GM19351 (cell line): ENCODE results near the gene ID3.

Experiments
- ATAC-seq: cut with Tn5 transposase; IDR thresholded peaks from one replicate; pipeline ENCODE4 v1.9.1; 2021; ENCODE audit warnings: mild to moderate bottlenecking, moderate library complexity; ENCODE audit not compliant: unreplicated experiment

ID3 gene

DNA sequence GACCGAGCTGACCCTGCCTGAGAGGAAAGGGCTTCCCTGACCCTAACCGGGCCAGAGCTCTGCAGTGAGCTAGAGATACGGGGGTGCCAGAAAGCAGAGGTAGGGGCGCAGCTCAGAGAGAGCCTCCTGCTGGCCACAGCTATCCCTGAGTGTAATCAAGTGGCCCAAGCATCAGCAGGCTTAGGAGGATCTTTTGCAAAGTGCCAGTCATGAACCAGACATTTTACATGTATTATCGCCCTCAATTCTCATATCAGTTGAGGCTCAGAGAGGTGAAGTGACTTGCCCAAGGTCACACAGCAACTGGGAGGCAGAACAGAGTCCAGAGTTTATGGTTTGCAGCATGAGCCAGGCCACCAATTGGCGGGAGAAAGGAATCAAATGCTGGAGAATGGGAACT, 7.0 kb upstream of the ID3 start:
- no peak for ATAC-seq

GRCh38 chr1:23565776-23566175, 6.5 kb upstream of the ID3 start:
- ATAC-seq = no peak

- ATAC-seq = no peak
Observed at GRCh38 chr1:23564529-23565122, 5.3 kb upstream of the ID3 start.

GRCh38 chr1:23563755-23564374, 4.6 kb upstream of the ID3 start:
- no peak for ATAC-seq

GRCh38 chr1:23563003-23563402, 3.7 kb upstream of the ID3 start:
- no peak for ATAC-seq

- ATAC-seq = no peak
Observed at GRCh38 chr1:23562137-23562876, 3.0 kb upstream of the ID3 start.

GRCh38 chr1:23561813-23562100, 2.5 kb upstream of the ID3 start:
- ATAC-seq = no peak

DNA sequence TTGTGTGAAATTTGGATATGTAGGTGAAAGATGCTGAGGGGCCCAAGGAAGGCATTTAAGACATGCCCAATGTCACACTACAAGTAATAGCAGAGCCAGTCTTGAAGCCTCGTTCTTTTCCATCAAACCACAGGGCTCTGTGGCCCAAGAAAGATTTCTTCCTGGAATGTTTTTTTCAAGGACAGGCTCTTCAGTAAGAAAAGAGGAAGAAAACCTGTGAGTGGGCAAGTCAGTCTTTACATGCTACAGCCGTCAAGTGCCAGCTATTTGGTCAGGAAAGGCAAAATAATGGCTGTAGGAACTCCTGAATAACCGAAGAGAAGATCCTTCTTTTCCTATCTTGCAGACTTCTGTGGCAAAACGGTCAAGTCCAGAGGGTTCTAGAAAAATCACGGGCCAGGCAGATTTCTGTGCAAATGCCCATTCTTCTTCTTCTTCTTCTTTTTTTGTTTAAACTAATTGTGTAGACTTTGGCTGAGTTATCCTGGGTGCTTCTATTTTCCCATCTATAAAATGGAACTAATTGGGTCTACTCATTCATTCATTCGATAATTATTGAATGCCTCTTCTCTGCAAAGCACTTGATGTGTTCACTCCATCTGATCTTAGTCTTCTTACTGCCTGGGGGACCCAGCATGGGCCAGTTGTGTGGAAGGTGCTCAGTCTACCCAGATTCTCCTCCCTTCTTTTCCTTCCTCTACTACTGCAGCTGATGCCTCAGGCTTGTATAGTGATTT, 1.9 kb upstream of the ID3 start:
- no peak for ATAC-seq

GRCh38 chr1:23559985-23560741, 862 bp upstream of the ID3 start:
- no peak for ATAC-seq

- no peak for ATAC-seq
Observed at GRCh38 chr1:23558872-23559135, 497 bp downstream of the ID3 start.

- no peak for ATAC-seq
Observed at GRCh38 chr1:23558140-23558871, 995 bp downstream of the ID3 start.

DNA sequence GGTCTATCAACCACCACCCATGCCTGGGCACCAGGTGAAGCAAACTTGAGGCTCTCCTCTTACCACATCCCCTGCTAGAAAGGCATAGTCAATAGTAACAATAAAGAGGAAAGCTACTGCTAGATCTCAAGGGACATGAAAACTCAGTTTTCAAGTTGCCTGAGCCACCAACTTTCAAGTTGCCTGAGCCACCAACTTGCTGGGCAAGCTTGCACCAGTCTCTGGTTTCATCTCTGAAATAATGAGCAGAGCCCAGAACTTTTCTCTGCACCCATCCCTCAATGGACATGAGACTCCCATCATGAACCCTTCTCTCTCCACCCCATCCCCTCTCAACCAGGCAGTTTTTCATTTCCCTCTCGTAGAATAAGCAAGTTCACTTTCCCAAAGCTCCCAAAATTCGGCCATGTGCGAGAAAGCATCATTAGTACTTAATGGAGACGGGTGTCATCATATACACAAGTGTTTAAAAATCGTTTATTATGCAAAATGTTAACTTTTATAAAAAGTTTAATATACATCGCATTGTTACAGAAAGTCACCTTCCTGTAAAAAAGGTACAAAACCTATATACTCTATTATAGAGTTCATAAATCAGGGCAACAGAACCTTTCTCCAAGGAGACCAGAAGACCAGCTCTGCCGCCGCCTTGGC, 1.7 kb downstream of the ID3 start:
- ATAC-seq = no peak

- no peak for ATAC-seq
Observed at GRCh38 chr1:23556635-23557470, 2.4 kb downstream of the ID3 start.

GRCh38 chr1:23555986-23556634, 3.2 kb downstream of the ID3 start:
- no peak for ATAC-seq

DNA sequence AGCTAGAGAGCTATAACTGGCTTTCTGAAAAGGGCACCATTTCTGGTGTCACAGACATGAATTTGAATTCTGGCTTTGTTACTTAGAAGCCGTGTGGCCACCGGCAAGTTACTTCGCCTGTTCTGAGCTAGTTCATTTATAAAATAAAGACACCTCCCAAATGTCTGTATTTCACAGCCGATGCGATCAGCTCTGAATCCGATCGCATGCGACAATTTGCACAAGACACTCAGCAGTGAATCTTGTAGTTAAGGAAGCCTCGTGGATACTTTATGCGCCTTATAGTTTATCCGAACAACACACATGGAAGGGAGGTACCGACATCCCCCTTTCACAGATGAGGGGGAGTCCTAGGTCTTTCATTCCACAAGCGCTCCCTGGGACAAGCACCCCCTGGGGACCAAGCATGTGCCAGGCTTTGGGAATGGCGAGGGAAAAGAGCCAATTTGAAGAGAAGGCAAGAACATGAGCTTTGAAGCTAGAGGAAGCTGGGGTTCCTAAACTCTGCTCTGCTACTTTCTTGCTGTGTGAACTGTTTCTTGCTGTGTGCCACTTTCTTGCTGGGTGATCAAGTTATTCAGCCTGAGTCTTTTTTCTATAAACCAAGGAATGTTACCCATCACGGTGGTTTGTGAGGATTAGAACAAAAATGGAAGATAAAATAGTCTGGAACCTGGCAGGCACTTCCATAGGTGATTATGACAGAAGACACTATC, 3.9 kb downstream of the ID3 start:
- ATAC-seq = peak; percentile 1

- ATAC-seq = peak; percentile 45
Observed at GRCh38 chr1:23554481-23555269, 4.6 kb downstream of the ID3 start.

- ATAC-seq = no peak
Observed at GRCh38 chr1:23554127-23554480, 5.2 kb downstream of the ID3 start.
